ENCODE data around the gene CAPRIN2.

The CAPRIN2 gene

GRCh38 chr12:30754750-30755394 lies at the start of gene CAPRIN2:
TSS of gene CAPRIN2 (minus strand) at chr12:30754951. CDS start at chr12:30753520, 1,431 bp downstream.
- Histone ChIP-seq H3K4me3 (peak within 1 kb of the TSS; percentile 49 to 95 (median 80)), H3K27ac (peak within 1 kb of the TSS; percentile 45 to 91 (median 84))

GRCh38 chr12:30797689-30798088 lies 42.9 kb upstream of the CAPRIN2 start:
- Histone ChIP-seq H3K27ac (no peak overlapping the region), H3K4me3 (no peak overlapping the region)

GRCh38 chr12:30796891-30797371 lies 42.2 kb upstream of the CAPRIN2 start:
- H3K4me3 ChIP-seq: peak overlapping the region; percentile 31 to 57 (median 47)

GRCh38 chr12:30796313-30796780 lies 41.6 kb upstream of the CAPRIN2 start:
- Histone ChIP-seq H3K27ac (peak overlapping the region in 14 of 21 experiments; percentile 17 to 86 (median 56)), H3K4me3 (peak overlapping the region; percentile 31 to 57 (median 47))

More at GRCh38 chr12:30796891-30797371, 42.2 kb upstream of the CAPRIN2 start:
- peak overlapping the region in 1 of 21 experiments; percentile 86 for H3K27ac ChIP-seq

- Histone ChIP-seq H3K27ac (peak overlapping the region in 17 of 21 experiments; percentile 20 to 86 (median 59)), H3K4me3 (peak overlapping the region; percentile 31 to 57 (median 47))
Measured at GRCh38 chr12:30795410-30796312, 40.9 kb upstream of the CAPRIN2 start.

GRCh38 chr12:30794591-30795409 lies 40.0 kb upstream of the CAPRIN2 start:
- Histone ChIP-seq H3K27ac (peak overlapping the region in 15 of 21 experiments; percentile 14 to 86 (median 63)), H3K4me3 (peak overlapping the region in 2 of 7 experiments; percentile 39 to 57)

- H3K4me3 ChIP-seq: no peak overlapping the region
Measured at GRCh38 chr12:30794020-30794419, 39.3 kb upstream of the CAPRIN2 start.

GRCh38 chr12:30792648-30793499 lies 38.1 kb upstream of the CAPRIN2 start:
- Histone ChIP-seq H3K4me3 (no peak overlapping the region), H3K27ac (no peak overlapping the region)

More at GRCh38 chr12:30794020-30794419, 39.3 kb upstream of the CAPRIN2 start:
- no peak overlapping the region for H3K27ac ChIP-seq

GRCh38 chr12:30792085-30792484 lies 37.3 kb upstream of the CAPRIN2 start:
- Histone ChIP-seq H3K27ac (no peak overlapping the region), H3K4me3 (no peak overlapping the region)

GRCh38 chr12:30788754-30789153 lies 34.0 kb upstream of the CAPRIN2 start:
- H3K4me3 ChIP-seq: no peak overlapping the region
- H3K27ac ChIP-seq: no peak overlapping the region

- H3K4me3 ChIP-seq: no peak overlapping the region
- H3K27ac ChIP-seq: no peak overlapping the region
Measured at GRCh38 chr12:30785630-30786029, 30.9 kb upstream of the CAPRIN2 start.

GRCh38 chr12:30784508-30784907 lies 29.8 kb upstream of the CAPRIN2 start:
- H3K27ac ChIP-seq: no peak overlapping the region
- no peak overlapping the region for H3K4me3 ChIP-seq

- H3K27ac ChIP-seq: no peak overlapping the region
- H3K4me3 ChIP-seq: no peak overlapping the region
Measured at GRCh38 chr12:30783946-30784345, 29.2 kb upstream of the CAPRIN2 start.

- Histone ChIP-seq H3K4me3 (no peak overlapping the region), H3K27ac (no peak overlapping the region)
Measured at GRCh38 chr12:30782316-30783173, 27.8 kb upstream of the CAPRIN2 start.

GRCh38 chr12:30779578-30779977 lies 24.8 kb upstream of the CAPRIN2 start:
- Histone ChIP-seq H3K4me3 (no peak overlapping the region), H3K27ac (no peak overlapping the region)

- no peak overlapping the region for H3K4me3 ChIP-seq
- no peak overlapping the region for H3K27ac ChIP-seq
Measured at GRCh38 chr12:30779178-30779577, 24.4 kb upstream of the CAPRIN2 start.

GRCh38 chr12:30774599-30774998 lies 19.8 kb upstream of the CAPRIN2 start:
- H3K27ac ChIP-seq: no peak overlapping the region
- no peak overlapping the region for H3K4me3 ChIP-seq

GRCh38 chr12:30769802-30770201 lies 15.1 kb upstream of the CAPRIN2 start:
- Histone ChIP-seq H3K27ac (no peak overlapping the region), H3K4me3 (no peak overlapping the region)

Data from skin epidermis (tissue), 12 donors.